K562 (cell line): Measurements from ENCODE around the gene VEGFA. TPM values are rescaled to one million over a fixed set of nuclear protein-coding genes. Genes with fewer than 3 reads are reported as not detected.

Experiments
- ATAC-seq: fragments of 200-7000 bp; cut with Tn5 transposase; 3 replicates; pipeline ENCODE4 v1.9.1; 2020; ENCODE audit warnings: moderate library complexity
- BruUV-seq: library from RNA; stranded (reverse); fragments of 400-500 nt; replicated peaks from 2 replicates; lab custom pipeline; 2021; lab: Mats Ljungman, UMichigan
- CTCF ChIA-PET: fragments of 300-600 bp; formaldehyde crosslinking; extraction: SDS; loops from one replicate; lab custom pipeline; 2021; ENCODE audit warnings: low intra/inter-chr PET ratio; lab: Yijun Ruan, JAX
- POLR2A ChIA-PET: fragments of 300-600, 350-650 bp; sonication (Branson Sonifier 250); formaldehyde crosslinking; extraction: SDS; loops from one replicate; lab custom pipeline; 2021; ENCODE audit warnings: antibody characterized with exemption, inconsistent platforms; lab: Yijun Ruan, JAX
- DNase-seq, 4 experiments: peaks; one replicate each; pipeline versions ENCODE4 v3.0.0 to v3.0.0-alpha.2; 2011 to 2018; ENCODE audit warnings: low spot score in 3 of 4, mixed read lengths in 3 of 4; ENCODE audit errors: extremely low read depth in 1 of 4
- FAIRE-seq: peaks from 2 replicates; lab custom pipeline; 2011; peaks lifted over from hg19 to GRCh38; lab: Jason Lieb, UNC
- H2AFZ ChIP-seq: 2 replicates; pipeline ENCODE4 v1.6.0; 2011; ENCODE audit warnings: low read depth, low read length, control low read depth, inconsistent platforms
- H3K27ac ChIP-seq: fragments of 200-600 bp; 3 replicates; pipeline ENCODE4 v1.8.0; 2011; ENCODE audit warnings: low read depth, mild to moderate bottlenecking, control low read depth, inconsistent platforms, low read length, moderate library complexity, mixed read lengths; ENCODE audit errors: extremely low read depth
- H3K27me3 ChIP-seq, 2 experiments: fragments of 300-600 bp in 1 of 2; 2 replicates in 1 of 2; 3 replicates in 1 of 2; pipeline versions ENCODE4 v1.6.0 to v1.8.0; 2011; ENCODE audit warnings: inconsistent platforms in 2 of 2, low read length in 2 of 2, mild to moderate bottlenecking in 1 of 2, mixed read lengths in 1 of 2, moderate library complexity in 1 of 2; ENCODE audit not compliant: control insufficient read depth in 2 of 2, insufficient read depth in 2 of 2
- H3K36me3 ChIP-seq: fragments of 300-600 bp; 3 replicates; pipeline ENCODE4 v1.8.0; 2011; ENCODE audit warnings: mild to moderate bottlenecking, low read length, inconsistent platforms; ENCODE audit not compliant: control insufficient read depth, insufficient read depth
- H3K4me1 ChIP-seq, 2 experiments: fragments of 200-600 bp in 1 of 2; replicated peaks in 1 of 2; 2 replicates in 1 of 2; 3 replicates in 1 of 2; pipeline versions ENCODE4 v1.5.1 to v1.8.0; 2011; ENCODE audit warnings: inconsistent platforms in 2 of 2, low read length in 2 of 2, mild to moderate bottlenecking in 1 of 2, mixed read lengths in 1 of 2, moderate library complexity in 1 of 2; ENCODE audit not compliant: control insufficient read depth in 2 of 2, insufficient read depth in 2 of 2
- H3K4me2 ChIP-seq: 2 replicates; pipeline ENCODE4 v1.6.1; 2011; ENCODE audit warnings: low read length, control low read depth, inconsistent platforms, mixed read lengths; ENCODE audit not compliant: insufficient read depth
- H3K4me3 ChIP-seq: fragments of 200-600 bp; sonication (generic), shearing (Covaris generic); 2 replicates; pipeline ENCODE4 v1.5.1; 2016; ENCODE audit warnings: control low read depth, inconsistent platforms
- H3K79me2 ChIP-seq: fragments of 200-600 bp; 3 replicates; pipeline ENCODE4 v1.8.0; 2011; ENCODE audit warnings: low read length, inconsistent platforms; ENCODE audit not compliant: control insufficient read depth, insufficient read depth
- H3K9ac ChIP-seq, 2 experiments: 2 replicates each; pipeline versions ENCODE4 v1.6.0 to v1.6.1; 2011; ENCODE audit warnings: low read depth in 2 of 2, low read length in 2 of 2, control low read depth in 1 of 2, inconsistent platforms in 1 of 2, mild to moderate bottlenecking in 1 of 2, mixed read lengths in 1 of 2; ENCODE audit not compliant: insufficient read depth in 1 of 2
- H3K9me1 ChIP-seq: one replicate; pipeline ENCODE4 v1.6.0; 2011; ENCODE audit warnings: inconsistent platforms, mild to moderate bottlenecking, low read length, moderate library complexity; ENCODE audit not compliant: control insufficient read depth, insufficient read depth
- H3K9me3 ChIP-seq: replicated peaks from 2 replicates; pipeline ENCODE4 v1.5.1; 2011; ENCODE audit warnings: low read depth, low read length, inconsistent platforms; ENCODE audit not compliant: control insufficient read depth, insufficient read depth
- H4K20me1 ChIP-seq: replicated peaks from 2 replicates; pipeline ENCODE4 v1.6.1; 2011; ENCODE audit warnings: low read length, inconsistent platforms, mixed read lengths; ENCODE audit not compliant: control insufficient read depth, insufficient read depth
- ATF2 ChIP-seq: sonication (generic); formaldehyde crosslinking; IDR thresholded peaks from 2 replicates; pipeline ENCODE4 v1.8.1; 2022; ENCODE audit warnings: missing genetic modification reagents
- ATF7 ChIP-seq: fragments of 450-650 bp; IDR thresholded peaks from 2 replicates; pipeline ENCODE4 v1.7.1; 2014; ENCODE audit warnings: mild to moderate bottlenecking, moderate library complexity
- CLOCK ChIP-seq: fragments of 250-450 bp; sonication (Bioruptor Pico); IDR thresholded peaks from 2 replicates; pipeline ENCODE4 v1.4.0; 2020; ENCODE audit warnings: mild to moderate bottlenecking, moderate library complexity, borderline replicate concordance
- CREM ChIP-seq: IDR thresholded peaks from 2 replicates; pipeline ENCODE4 v1.6.1; 2014; ENCODE audit warnings: antibody characterized with exemption, low read depth
- DACH1 ChIP-seq: fragments of 450-650 bp; IDR thresholded peaks from 2 replicates; pipeline ENCODE4 v1.6.1; 2018; ENCODE audit not compliant: partially characterized antibody
- FIP1L1 ChIP-seq: fragments of 200-400 bp; formaldehyde crosslinking; IDR thresholded peaks from 2 replicates; pipeline ENCODE4 v1.6.1; 2018; ENCODE audit warnings: mild to moderate bottlenecking, low read depth, low read length; ENCODE audit not compliant: poor library complexity, severe bottlenecking
- FOS ChIP-seq: IDR thresholded peaks from 3 replicates; pipeline ENCODE4 v1.6.1; 2011; ENCODE audit not compliant: insufficient read length; ENCODE audit errors: extremely low read depth
- HDAC1 ChIP-seq, 2 experiments: fragments of 450-650 bp; IDR thresholded peaks; 2 replicates each; pipeline ENCODE4 v1.6.1; 2016 to 2017; ENCODE audit warnings: inconsistent platforms in 1 of 2, mild to moderate bottlenecking in 1 of 2, moderate library complexity in 1 of 2
- HDAC6 ChIP-seq: IDR thresholded peaks from 2 replicates; pipeline ENCODE4 v1.6.1; 2012; ENCODE audit warnings: low read depth, mild to moderate bottlenecking, control low read depth, inconsistent platforms, low read length, moderate library complexity
- MTA3 ChIP-seq: fragments of 450-650 bp; formaldehyde crosslinking; IDR thresholded peaks from 2 replicates; pipeline ENCODE4 v1.6.1; 2017; ENCODE audit warnings: mild to moderate bottlenecking, borderline replicate concordance
- NFIX ChIP-seq: fragments of 250-450 bp; sonication (Bioruptor Pico); IDR thresholded peaks from 2 replicates; pipeline ENCODE4 v1.4.0; 2020; ENCODE audit warnings: low read depth, mild to moderate bottlenecking, moderate library complexity
- PYGO2 ChIP-seq: fragments of 450-650 bp; IDR thresholded peaks from 2 replicates; pipeline ENCODE4 v1.6.1; 2016; ENCODE audit warnings: mild to moderate bottlenecking, missing genetic modification characterization, moderate library complexity, missing compliant biosample characterization
- SIN3A ChIP-seq, 2 experiments: fragments of 150-350 bp in 1 of 2; IDR thresholded peaks; 2 replicates each; pipeline ENCODE4 v1.6.1; 2011 to 2016; ENCODE audit warnings: borderline replicate concordance in 2 of 2, low read depth in 2 of 2, low read length in 2 of 2, mild to moderate bottlenecking in 2 of 2, moderate library complexity in 2 of 2; ENCODE audit not compliant: control insufficient read depth in 1 of 2
- SMARCC2 ChIP-seq: fragments of 450-650 bp; IDR thresholded peaks from 2 replicates; pipeline ENCODE4 v1.6.1; 2017; ENCODE audit warnings: antibody characterized with exemption, moderate library complexity, mild to moderate bottlenecking, low read depth
- SP1 ChIP-seq: sonication (generic); formaldehyde crosslinking; IDR thresholded peaks from 2 replicates; pipeline ENCODE4 v1.8.1; 2022; ENCODE audit warnings: mild to moderate bottlenecking, missing genetic modification reagents
- ZFX ChIP-seq: sonication (generic); formaldehyde crosslinking; IDR thresholded peaks from 2 replicates; pipeline ENCODE4 v1.8.0; 2022; ENCODE audit warnings: mild to moderate bottlenecking, missing genetic modification reagents, moderate library complexity
- ZNF274 ChIP-seq: IDR thresholded peaks from 2 replicates; pipeline ENCODE4 v1.6.1; 2011; ENCODE audit warnings: low read depth, mild to moderate bottlenecking, low read length, moderate library complexity, borderline replicate concordance
- WGBS: fragments of 100-300 bp; shearing (Covaris generic); methylation state at CpG from one replicate; pipeline ENCODE4 v1.1.6; 2016; ENCODE audit warnings: low coverage, mixed read lengths; ENCODE audit not compliant: insufficient coverage; ENCODE audit errors: missing lambda C conversion rate; 5-methylcytosine and 5-hydroxymethylcytosine counted together
- in situ Hi-C: fragments of 300-500 bp; cut with MboI; formaldehyde crosslinking; loops from 4 replicates; pipeline ENCODE4 v1.15.0; 2018; ENCODE audit warnings: inconsistent platforms, mixed read lengths
- intact Hi-C: fragments of 100-400 bp; cut with micrococcal nuclease; formaldehyde crosslinking; loops from 2 replicates; pipeline ENCODE4 v1.14.2; 2022
- polyA plus RNA-seq, 8 experiments: library from polyadenylated mRNA; depleted of rRNA in 4 of 8; stranded (reverse) in 5 of 8; unstranded in 3 of 8; fragments of >200 nt; fragmentation: Nextera tagmentation in 2 of 8; fragmentation: Illumina TruSeq in 1 of 8; extraction: Ambion mirVana in 2 of 8; extraction: Trizol in 1 of 8; gene quantifications; 2 replicates each; pipeline versions ENCODE4 v1.2.1 to v1.2.3, GENCODE V29; 2011 to 2014; ENCODE audit warnings: inconsistent platforms in 1 of 8, missing spikeins in 1 of 8
- total RNA-seq, 7 experiments: library from RNA; depleted of rRNA in 6 of 7; stranded (reverse); fragments of >200 nt in 6 of 7; fragmentation: Illumina TruSeq in 2 of 7; extraction: Trizol in 2 of 7; gene quantifications; 2 replicates each; pipeline versions ENCODE4 v1.2.1 to v1.2.3, GENCODE V29; 2011 to 2021; ENCODE audit warnings: low replicate concordance in 1 of 7

Gene VEGFA
- total and polyA plus RNA-seq, 9 of the 15 experiments (the other 6 are each of a cell fraction or from before 2014, with no cell fraction given) = 14.0 to 271 (median 124) TPM

DNA sequence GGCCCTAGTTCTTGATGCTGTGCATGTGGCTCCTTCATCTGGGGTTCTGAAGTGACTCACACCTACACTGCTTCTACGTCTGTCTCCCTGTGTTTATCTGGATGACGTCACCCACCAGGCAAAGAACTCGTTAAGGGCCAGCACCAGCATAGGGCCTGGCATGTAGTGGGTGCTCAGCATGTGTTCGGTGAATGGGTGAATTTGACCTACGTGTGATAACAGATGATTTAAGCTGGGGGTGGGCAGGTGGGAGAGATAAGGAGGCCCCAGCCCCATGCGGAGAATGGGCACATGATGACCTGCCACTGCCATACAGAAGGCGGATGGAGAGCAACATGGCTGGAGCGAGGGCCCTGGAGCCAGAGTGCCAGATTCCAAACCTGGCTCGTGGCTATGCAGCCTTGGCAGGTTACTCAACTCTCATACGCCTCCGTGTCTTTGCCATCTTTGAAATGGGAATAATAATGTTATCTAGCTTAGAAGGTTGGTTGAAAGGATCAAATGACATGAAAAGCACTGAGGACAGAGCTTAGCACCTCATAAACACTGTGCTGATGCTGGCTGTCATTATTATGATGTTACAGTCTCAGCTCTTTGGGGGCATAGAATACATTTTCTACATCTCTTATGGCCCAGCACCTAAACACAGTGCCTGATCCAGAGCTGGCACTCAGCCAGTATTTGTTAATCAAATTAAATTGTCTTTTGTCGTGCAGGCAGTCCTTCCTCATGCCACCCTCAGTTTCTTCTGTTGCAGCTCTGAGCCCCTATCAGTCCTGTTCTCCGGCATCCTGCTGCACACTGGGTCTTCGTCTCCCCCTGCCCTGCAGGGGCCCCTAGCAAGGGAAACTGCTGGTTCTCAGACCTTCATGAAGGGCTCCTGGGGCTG lies 39.6 kb downstream of the VEGFA start:
- Histone ChIP-seq H3K36me3 (no peaks in the 10 kb centered on the region), H3K9me1 (no peaks in the 10 kb centered on the region), H4K20me1 (peaks cover 9% of the 10 kb centered on the region), H2AFZ (no peak overlapping the region), H3K4me3 (no peak overlapping the region), H3K9ac (peak overlapping the region in 1 of 2 experiments; percentile 46; a peak in 1 of 4 replicates), H3K4me1 (peaks cover 15 to 20% of the 10 kb centered on the region in 2 experiments), H3K4me2 (no peak overlapping the region), H3K27me3 (no peaks in the 10 kb centered on the region), H3K79me2 (no peaks in the 10 kb centered on the region), H3K27ac (no peak overlapping the region), H3K9me3 (no peaks in the 10 kb centered on the region)
- DNase-seq (peak; percentile 55 to 75 (median 68)), FAIRE-seq (peak; percentile 81), ATAC-seq (peak; percentile 63)
- no TSS peak for BruUV-seq
- 30% methylated on average over 14 of the region's 14 CpGs for WGBS
- POLR2A ChIA-PET = interaction anchor here (0.5 kb wide), 1 partner anchor 32 kb away, joined by 3 read pairs; no protein-coding TSS in a partner anchor
- CTCF ChIA-PET = no interaction called here
- intact Hi-C loops (no loop called here), in situ Hi-C loops (no loop called here)
- TF ChIP-seq SIN3A (IDR thresholded peaks at IDR 0.05; ENCODE audit: borderline replicate concordance in 2 of 2, control insufficient read depth in 1 of 2, low read depth in 2 of 2, low read length in 2 of 2) = no peak
- TF ChIP-seq ATF7 = peak; percentile 99
- TF ChIP-seq DACH1 = no peak
- no peak for TF ChIP-seq CLOCK (CRISPR knock-in tag)
- peak; percentile 95 for TF ChIP-seq CREM
- no peak for TF ChIP-seq PYGO2 (tag)
- TF ChIP-seq ZFX (CRISPR knock-in tag) = no peak
- peak; percentile 76 for TF ChIP-seq MTA3
- no peak for TF ChIP-seq HDAC6
- no peak for TF ChIP-seq SP1 (CRISPR knock-in tag)
- TF ChIP-seq FOS = peak; percentile 31
- peak; percentile 57; the same call in 1 of the 2 replicates for TF ChIP-seq SMARCC2
- peak; percentile 44; the same call in 1 of the 2 replicates for TF ChIP-seq NFIX (CRISPR knock-in tag)
- 0 out of 4 replicates have a peak, but pooled peaks of 1 of the 2 experiments have one; percentile 33 for TF ChIP-seq HDAC1 (IDR thresholded peaks at IDR 0.05)
- TF ChIP-seq ZNF274 = no peak
- peak; percentile 94; the same call in 1 of the 2 replicates for TF ChIP-seq ATF2 (CRISPR knock-in tag)
- no peak for TF ChIP-seq FIP1L1
